ENCODE results near the gene ZBTB5.
"Not testable (repeated sequence)": the region's sequence is repeated elsewhere in the genome, so short reads cannot be mapped to it uniquely, and the experiment has no call there.

The ZBTB5 gene

DNA sequence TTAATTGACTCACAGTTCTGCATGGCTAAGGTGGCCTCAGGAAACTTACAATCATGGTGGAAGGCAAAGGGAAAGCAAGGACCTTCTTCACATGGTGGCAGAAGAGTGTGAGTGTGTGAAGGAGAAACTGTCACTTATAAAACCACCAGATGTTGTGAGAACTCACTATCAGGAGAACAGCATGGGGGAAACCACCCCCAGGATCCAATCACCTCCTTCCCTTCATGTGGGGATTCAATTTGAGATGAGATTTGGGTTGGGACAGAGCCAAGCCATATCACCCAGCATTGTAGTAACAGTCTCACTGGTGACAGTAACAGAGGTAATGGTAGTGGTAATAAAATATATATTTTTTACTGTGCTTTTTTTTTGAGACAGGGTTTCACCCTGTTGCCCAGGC is 18.1 kb downstream of the ZBTB5 start:
- DNase-seq (ENCODE audit: low spot score) = no peak

DNA sequence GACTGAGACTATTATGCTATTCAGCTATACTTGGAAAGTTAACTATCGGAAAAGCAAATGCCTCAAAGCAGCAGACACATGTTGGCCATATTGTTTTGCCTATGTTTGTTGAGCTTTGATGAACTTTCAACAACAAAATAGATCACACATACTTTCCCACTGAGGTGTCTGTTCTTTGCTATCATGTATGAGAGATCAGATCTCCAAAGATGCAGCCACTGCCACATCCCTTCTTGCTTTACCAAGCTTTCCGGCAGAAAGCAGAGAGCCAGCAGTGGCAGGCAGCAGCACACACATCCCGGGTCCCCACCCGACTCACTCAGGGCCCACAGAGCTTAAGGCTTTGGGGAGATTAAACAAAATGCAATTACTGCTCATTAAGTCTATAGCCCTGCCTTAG is 18.8 kb downstream of the ZBTB5 start:
- no peak for DNase-seq (ENCODE audit: low spot score)

DNA sequence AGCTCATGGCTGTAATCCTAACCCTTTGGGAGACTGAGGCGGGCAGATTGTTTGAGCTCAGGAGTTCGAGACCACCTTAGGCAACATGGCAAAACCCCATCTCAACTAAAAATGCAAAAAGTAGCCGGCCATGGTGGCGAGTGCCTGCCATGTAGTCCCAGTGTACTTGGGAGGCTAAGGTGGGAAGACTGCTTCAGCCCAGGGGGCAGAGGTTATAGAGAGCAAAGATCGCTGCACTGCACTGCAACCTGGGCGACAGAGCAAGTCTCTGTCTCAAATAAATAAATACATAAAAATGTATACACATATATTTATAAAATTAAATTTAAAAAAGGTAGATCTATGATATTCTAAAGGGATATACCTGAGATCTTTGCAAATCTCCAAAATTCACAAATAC is 19.4 kb downstream of the ZBTB5 start:
- DNase-seq (ENCODE audit: low spot score) = no peak

DNA sequence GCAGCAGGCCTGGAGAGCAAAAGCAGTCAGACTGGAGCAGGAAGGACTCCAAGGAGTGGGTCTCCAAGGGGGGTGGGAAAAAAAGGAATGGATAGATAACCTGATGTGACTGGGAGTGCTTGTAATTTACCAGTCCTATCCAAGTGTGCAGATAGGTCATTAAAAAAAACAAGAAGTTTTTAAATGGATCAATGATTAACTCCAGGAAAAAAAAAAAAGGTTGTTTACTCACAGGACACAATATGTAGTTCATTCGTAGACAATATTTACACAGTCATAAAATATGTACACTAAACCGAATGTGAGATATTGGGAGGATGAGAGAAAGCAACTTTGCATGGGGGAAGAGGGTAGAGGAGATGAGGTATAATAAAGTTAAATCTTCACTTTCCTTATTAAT is 20.4 kb downstream of the ZBTB5 start:
- no peak for DNase-seq (ENCODE audit: low spot score)

DNA sequence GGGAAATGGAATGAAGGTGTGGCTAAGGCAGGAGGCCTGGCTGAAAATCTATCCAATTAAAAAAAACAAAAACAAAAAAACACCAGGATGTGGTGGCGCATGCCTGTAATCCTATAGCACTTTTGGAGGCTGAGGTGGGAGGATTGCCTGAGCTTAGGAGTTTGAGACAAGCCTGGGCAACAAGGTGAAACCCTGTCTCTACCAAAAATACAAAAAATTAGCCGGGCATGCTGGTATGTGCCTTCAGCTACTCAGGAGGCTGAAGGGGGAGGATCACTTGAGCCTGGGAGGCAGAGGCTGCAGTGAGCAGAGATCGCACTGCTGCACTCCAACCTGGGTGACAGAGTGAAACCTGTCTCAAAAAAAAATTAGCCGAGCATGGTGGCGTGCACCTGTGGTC is 21.7 kb downstream of the ZBTB5 start:
- DNase-seq (ENCODE audit: low spot score) = no peak

DNA sequence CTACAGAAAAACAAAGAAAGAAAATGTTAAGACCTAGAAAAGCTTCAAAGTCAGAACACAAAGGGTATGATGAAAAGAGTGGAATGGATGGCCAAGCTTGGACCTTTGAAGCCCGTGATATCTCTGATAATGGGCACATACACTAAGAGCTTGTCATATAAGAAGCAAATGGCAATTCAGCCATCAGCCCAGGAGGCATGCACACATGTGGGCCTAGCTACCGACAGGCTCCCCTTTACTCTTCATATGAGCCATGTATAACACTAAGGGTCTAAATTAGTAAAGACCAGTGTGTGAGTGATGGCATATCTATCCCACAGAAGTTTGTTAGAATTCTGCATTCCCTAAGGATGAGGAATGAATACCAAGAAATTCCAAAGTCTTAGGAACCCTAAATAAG is 22.7 kb downstream of the ZBTB5 start:
- no peak for DNase-seq (ENCODE audit: low spot score)

DNA sequence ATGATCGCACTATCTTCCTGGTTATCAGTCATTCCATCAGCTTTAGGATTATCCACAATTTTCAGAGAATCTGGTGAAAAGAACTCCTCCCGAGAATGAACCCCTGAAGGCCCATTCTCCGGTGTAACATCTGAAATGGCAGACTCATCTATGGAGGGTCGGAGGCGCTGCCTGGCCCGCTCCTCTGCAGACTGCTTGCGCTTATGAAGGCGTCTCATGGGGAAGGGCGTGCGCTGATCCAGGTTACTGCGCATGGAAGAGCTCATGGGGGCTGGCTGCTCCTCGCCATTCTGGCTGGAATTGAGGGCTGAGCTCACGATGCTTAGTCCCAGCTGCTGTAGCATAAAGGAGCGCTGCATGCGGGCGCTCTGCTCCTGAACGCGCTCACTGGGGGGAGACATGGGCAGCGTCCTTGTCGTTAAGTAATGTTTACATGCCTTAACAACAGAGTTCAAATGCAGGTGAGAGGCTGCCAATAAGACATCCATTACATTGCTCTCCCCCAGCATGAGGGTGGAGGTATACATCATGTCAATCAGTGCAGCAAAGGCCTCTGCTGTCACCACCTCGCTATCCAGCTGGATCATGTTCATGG is 23.4 kb downstream of the ZBTB5 start:
- DNase-seq (ENCODE audit: low spot score) = no peak

DNA sequence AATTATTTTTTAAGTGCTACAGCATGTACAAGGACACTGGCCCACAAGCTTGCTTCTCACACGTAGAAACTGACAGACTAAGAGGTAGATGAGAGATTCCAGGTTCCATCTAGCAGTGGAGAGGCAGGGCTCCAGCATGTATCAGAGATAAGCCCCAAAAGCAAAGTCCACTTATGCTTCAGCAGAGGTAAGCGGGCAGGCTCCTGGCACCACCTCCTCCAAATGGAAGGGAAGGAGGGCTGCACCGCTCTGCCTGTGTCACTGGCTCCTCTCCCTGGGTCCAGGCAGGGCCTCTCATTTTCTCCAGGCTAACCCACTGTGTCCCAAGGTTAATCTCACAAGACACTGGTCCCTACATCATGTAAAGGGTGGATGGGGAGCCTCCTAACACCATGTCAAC is 26.9 kb downstream of the ZBTB5 start:
- no peak for DNase-seq (ENCODE audit: low spot score)

DNA sequence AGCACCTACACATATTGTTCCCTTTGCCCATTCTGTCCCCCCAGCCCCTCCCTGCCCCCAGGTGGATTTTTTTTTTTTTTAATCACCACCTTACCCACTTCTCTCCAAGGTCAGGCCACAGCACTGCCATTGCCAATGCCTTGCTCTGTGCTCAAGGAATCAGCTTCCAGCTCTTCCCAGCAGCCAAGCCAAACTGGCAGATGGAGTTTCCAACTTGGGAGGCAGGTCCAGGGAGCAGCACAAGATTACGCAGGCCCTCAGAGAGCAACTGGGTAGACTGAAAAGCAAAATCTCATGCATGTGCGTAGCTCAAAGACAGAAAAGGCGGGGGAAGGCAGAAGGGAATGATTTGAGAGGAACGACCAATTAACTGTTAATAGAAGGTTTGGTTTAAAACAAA is 27.6 kb downstream of the ZBTB5 start:
- no peak for DNase-seq (ENCODE audit: low spot score)

DNA sequence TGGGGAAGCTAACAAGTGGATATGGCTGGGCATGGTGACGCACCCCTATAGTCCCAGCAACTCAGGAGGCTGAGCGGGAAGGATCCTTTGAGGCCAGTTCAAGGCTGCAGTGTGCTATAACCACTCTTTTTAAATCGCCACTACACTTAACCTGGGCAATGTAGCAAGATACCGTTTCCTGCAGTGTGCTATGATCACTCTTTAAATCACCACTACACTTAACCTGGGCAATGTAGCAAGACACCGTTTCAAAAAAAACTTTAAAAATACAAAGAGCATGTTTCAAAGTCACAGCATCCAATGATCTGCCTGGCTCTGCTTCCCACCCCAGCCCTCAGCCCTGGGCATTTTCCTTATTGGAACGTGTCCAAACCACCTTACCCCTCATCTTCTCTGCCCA is 28.2 kb downstream of the ZBTB5 start:
- no peak for DNase-seq (ENCODE audit: low spot score)

DNA sequence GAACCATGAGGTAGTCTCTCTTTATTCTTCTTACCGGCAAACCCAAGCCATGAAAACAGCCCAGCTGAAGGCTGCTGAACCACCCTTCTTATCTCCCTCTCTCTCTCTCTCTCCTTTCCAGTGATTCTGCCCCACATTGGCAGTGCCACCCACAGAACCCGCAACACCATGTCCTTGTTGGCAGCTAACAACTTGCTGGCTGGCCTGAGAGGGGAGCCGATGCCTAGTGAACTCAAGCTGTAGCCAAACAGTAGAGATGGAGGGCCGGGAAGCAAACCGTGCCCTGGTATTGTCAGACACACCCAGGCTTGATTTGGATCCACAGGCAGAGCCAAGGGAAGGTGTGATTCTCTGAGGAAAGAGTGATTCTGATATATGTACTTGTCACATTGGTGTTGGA is 28.7 kb downstream of the ZBTB5 start:
- no peak for DNase-seq (ENCODE audit: low spot score)

DNA sequence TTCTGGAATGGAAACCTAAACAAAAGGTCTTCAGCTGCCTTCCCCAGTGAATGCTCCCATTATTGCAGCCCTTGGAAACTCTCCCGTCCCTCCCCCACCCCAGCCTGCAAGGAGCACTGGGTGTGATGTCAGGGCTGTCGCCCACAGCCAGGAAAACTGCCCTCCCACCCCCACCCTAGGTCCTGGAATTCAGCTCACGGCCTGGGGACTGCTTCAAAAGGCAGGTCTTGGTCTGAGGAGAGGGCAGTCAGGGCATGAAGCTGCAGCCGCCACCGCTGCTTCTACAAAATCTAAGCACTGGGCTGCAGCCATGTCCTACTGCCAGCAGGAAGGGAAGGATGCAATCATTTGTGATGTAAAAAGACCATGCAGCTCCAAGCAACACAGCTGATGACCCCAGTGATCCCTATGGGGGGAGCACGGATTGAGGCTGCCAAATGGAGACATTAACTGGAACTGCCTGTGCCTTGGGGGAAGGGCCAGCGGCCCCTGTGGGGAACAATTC is 31.3 kb downstream of the ZBTB5 start:
- no peak for DNase-seq (ENCODE audit: low spot score)

DNA sequence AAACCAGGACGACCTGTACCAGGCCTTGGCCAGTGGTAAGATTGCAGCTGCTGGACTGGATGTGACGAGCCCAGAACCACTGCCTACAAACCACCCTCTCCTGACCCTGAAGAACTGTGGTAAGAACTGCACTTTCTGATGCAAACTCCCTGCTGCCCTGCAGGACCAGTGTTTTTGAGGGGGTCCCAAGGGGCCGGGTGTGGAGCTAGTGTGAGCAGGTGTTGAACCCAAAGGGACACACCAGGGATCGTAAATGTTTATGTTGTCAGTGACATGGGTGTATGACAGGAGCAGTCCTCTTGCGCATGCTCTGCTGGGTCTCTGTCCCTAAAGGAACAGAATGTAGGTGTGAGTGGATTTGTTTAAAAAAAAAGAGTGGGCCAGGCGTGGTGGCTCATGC is 33.2 kb downstream of the ZBTB5 start:
- no peak for DNase-seq (ENCODE audit: low spot score)

DNA sequence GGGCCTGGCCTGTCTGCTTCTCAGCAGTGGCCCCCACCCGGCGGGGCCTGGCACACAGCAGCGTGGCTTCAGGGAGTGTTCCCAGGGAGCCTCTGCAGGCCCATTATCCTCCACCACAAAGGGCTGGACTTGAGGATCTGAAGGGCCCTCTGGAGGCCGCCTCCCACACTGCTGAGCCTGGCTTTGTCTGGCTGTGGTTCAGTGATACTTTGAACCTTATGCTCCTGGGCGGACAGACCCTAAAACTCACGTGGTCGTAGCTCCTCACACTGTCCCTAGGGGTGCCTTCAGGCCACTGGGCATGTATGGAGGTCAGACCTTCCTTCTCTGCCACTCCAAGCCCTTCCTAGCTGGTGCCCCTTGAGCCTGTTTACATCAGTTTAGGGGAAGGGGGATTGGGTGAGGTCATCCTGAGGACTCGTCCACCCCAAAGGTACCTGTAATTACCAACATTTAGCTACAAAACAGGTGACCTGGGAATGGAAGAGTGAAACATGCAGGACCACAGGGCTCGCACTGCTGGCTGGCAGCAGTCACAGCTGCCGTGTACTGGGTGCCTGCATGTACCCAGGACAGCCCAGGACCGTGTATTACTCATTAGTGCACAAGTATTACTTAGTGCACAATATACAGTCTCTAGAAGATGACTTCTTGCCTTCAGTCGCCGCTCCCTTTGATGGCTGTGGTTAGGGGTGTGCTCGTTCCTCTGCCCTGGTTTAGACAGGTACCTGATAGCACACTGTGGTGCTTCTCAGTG is 34.2 kb downstream of the ZBTB5 start:
- no peak for DNase-seq (ENCODE audit: low spot score)

DNA sequence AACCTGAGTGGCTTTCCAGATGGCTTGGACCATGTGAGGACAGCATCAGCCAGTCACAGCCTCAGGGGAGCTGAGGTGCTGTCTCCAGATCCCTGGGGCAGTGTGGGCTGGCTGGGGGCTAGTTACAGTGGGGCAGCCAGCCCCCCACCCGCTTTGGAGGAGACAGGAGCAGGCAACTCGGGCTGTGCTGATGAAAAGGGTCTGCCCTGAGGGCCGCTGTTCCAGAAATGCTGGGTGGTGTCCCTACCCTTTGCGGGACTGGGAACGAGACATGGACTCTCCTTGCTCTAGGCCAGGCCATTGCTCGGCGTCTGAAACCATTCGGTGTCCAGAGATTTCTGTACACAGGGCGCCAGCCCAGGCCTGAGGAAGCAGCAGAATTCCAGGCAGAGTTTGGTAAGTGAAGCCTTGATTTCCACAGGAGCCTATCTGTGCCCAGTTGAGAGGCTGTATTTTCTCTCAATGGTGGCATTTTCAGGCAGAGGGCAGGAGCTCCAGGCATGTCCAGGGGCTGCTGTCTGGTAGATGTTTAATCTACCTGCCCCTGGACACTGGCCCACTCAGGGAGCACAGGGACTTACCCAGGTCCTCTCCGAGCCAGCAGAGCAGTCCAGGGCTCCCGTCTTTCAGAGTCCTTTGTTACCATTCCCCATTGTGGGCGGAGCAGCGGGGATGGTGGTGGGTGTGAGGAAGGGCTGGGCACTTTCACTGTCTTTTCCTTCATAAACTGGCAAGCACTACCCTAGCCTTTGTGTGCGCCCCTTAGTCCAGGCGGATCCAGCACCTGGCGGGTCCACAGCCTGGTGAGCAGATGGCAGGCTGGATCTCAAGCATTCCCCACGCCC is 35.6 kb downstream of the ZBTB5 start:
- DNase-seq (ENCODE audit: low spot score) = no peak

DNA sequence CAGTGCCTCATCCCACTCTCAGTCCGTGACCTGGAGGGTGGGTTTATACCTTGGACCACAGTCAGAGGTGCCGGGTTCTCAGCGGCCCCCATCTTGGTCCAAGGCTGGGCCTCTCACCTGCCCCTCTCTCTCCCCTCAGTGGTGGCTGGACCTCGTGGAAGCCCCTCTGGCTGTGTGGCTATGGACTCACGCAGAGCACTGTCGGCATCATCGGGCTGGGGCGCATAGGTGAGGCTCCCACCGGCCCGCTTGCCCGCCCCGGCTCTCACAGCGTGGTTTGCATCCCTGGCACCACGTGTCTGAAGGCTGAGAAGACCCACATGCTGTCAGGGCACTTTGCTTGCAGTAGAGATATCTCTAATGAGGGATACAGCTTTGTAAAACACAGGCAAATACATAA is 36.9 kb downstream of the ZBTB5 start:
- no peak for DNase-seq (ENCODE audit: low spot score)

DNA sequence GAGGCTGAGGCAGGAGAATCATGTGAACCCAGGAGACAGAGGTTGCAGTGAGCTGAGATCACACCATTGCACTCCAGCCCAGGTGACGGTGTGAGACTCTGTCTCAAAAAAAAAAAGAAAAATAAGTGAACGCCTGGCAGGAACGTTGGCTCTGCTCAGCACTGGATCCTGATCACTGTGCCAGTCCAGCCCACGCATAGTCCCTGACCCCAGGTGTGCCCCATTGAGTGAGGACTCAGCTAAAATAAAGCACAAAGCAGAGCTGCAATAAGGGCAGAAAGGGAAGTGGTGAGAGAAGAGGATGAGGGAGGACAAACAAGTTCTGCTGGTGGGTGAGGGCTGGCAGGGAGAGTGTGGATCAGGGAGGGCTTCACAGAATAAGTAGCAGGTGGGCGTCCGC is 38.4 kb downstream of the ZBTB5 start:
- no peak for DNase-seq (ENCODE audit: low spot score)

DNA sequence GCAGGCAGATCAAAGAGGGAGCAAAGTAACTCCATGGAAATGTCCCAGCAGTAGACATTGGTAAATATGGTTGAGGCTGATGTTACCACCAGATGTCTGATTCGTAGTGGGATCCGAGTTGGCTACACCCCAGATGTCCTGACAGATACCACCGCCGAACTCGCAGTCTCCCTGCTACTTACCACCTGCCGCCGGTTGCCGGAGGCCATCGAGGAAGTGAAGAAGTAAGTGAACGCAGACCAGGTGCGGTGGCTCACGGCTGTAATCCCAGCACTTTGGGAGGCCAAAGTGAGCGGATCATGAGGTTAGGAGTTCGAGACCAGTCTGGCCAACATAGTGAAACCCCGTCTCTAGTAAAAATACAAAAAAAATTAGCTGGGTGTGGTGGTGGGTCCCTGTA is 38.8 kb downstream of the ZBTB5 start:
- not testable (repeated sequence) for DNase-seq (ENCODE audit: low spot score)

DNA sequence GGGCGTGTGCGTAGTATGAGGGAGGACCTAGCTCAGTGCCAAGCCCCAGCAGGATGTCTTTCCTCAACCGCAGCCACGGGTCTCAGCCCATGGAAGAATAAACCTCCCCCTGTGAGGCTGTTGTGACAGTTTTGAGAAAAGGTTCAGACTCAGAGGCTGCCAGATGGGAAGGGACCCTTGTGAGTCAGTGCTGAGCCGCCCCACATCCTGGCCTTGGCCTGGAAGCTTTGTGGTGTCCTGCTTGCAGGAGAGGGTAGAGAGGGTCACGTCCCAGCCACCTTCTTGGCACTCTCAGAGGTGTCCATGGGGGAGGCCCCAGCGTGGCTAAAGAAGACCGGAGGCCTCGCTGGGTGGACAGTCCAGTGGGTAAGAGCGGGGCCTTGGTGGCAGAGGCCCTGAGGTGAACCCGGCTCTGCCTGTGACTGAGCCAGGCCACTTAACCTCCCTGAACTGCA is 39.9 kb downstream of the ZBTB5 start:
- no peak for DNase-seq (ENCODE audit: low spot score)

DNA sequence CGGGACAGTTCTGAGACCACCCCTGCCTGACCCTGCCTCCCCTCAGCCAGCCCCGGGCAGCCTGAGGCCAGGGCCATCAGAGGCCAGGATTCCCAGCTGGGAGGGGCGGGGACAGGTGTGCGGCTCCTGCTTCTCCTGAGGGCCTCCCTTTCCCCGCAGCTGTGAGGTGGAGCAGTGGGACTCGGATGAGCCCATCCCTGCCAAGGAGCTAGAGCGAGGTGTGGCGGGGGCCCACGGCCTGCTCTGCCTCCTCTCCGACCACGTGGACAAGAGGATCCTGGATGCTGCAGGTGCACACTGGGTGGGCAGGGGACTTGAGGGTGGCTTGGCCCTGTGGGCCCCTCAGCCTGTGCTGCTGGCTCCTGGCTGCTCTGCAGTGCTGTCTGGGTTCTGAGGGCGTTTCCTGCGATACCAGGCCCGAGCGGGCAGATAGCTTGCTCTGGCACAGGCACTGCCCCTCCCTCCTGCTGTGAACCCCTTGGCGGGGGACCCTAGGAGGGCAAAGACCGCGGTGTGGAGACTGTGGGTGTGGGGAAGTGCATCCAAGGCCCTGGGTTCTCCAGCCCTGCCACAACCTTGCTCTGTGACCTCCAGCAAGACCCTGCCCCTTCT is 40.5 kb downstream of the ZBTB5 start:
- no peak for DNase-seq (ENCODE audit: low spot score)

DNA sequence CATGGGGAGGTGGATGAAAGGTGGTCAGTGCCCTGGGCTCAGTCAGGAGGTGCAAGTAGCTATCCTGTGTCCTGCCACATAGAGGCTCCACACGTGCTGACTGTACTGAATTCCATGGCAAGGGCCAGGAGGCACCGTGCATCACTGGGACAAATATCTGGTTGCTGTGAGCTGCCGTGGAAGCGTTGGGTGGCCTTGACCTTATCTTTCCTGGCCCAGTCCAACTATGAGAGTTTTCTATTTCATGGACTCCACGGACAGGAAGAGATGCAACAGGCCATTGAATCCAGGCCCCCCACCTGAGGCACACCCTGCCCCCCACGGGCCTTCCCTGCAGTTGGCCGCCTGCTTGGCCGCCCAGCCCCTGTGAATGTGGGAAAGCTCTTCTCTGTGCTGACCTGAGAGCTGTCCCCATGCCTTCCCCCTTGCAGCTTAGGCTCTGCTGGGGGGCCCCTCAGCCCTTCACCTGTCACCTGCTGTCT is 41.0 kb downstream of the ZBTB5 start:
- DNase-seq (ENCODE audit: low spot score) = no peak

DNA sequence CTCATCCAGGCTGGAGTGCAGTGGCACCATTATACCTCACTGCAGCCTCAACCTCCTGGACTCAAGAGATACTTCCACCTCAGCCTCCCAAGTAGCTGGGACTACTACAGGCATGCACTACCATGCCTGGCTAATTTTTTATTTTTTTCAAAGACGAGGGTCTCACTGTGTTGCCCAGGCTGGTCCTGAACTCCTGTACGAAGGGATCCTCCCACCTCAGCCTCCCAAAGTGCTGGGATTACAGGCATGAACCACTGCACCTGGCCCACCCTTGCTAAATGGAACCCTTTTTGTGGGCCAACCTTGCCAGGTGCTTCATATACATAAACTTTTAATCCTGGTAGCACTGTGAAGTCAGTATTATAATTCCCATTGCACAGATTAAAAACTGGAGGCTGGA is 41.7 kb downstream of the ZBTB5 start:
- DNase-seq (ENCODE audit: low spot score) = no peak

All from kidney capillary endothelial cell (primary cell).